K562 (cell line): Measurements from ENCODE around the gene RING1. TPM values are rescaled to one million over a fixed set of nuclear protein-coding genes. Genes with fewer than 3 reads are reported as not detected.

ENCODE experiments used
- ATF1 ChIP-seq, 2 experiments: fragments of 450-650 bp in 1 of 2; IDR thresholded peaks; 2 replicates each; pipeline ENCODE4 v1.6.1; 2016; ENCODE audit warnings: missing compliant biosample characterization in 1 of 2, missing genetic modification characterization in 1 of 2
- DIDO1 ChIP-seq: fragments of 450-650 bp; IDR thresholded peaks from 2 replicates; pipeline ENCODE4 v1.6.1; 2016; ENCODE audit warnings: low read depth, missing biosample characterization, missing genetic modification characterization
- GTF2E2 ChIP-seq: fragments of 200-800 bp; sonication (Bioruptor generic); IDR thresholded peaks from 2 replicates; pipeline ENCODE4 v1.6.1; 2016; ENCODE audit warnings: missing genetic modification characterization, missing compliant biosample characterization
- HDAC2 ChIP-seq: fragments of 450-650 bp; IDR thresholded peaks from 2 replicates; pipeline ENCODE4 v1.6.1; 2016; ENCODE audit warnings: mild to moderate bottlenecking
- HLTF ChIP-seq: fragments of 450-650 bp; IDR thresholded peaks from 2 replicates; pipeline ENCODE4 v1.6.1; 2016
- MCM2 ChIP-seq: fragments of 450-650 bp; IDR thresholded peaks from 2 replicates; pipeline ENCODE4 v1.6.1; 2017; ENCODE audit warnings: low read depth, mild to moderate bottlenecking
- MXI1 ChIP-seq: IDR thresholded peaks from 2 replicates; pipeline ENCODE4 v1.6.1; 2011; ENCODE audit warnings: low read depth, mild to moderate bottlenecking, improper control_type of control experiment, low read length
- NCOA1 ChIP-seq: fragments of 450-650 bp; IDR thresholded peaks from 2 replicates; pipeline ENCODE4 v1.6.1; 2016; ENCODE audit warnings: low read depth
- NFE2L1 ChIP-seq: fragments of 450-650 bp; IDR thresholded peaks from 2 replicates; pipeline ENCODE4 v1.6.1; 2016; ENCODE audit warnings: missing genetic modification characterization, low read depth, mild to moderate bottlenecking, missing compliant biosample characterization, moderate library complexity, borderline replicate concordance
- PHB ChIP-seq: fragments of 250-450 bp; sonication (Bioruptor Pico); IDR thresholded peaks from 2 replicates; pipeline ENCODE4 v1.5.0; 2021
- SP2 ChIP-seq: IDR thresholded peaks from 2 replicates; pipeline ENCODE4 v1.6.1; 2011; ENCODE audit warnings: mild to moderate bottlenecking, low read depth, low read length, moderate library complexity; ENCODE audit not compliant: poor library complexity, severe bottlenecking; ENCODE audit errors: extremely low read depth
- TSC22D4 ChIP-seq: fragments of 450-650 bp; IDR thresholded peaks from 2 replicates; pipeline ENCODE4 v1.6.1; 2016; ENCODE audit warnings: missing genetic modification characterization, missing biosample characterization, control low read depth
- WHSC1 ChIP-seq: IDR thresholded peaks from one replicate; pipeline ENCODE4 v1.6.1; 2012; ENCODE audit warnings: low read length, control low read depth, inconsistent platforms
- ZNF324 ChIP-seq: fragments of 250-450 bp; sonication (Bioruptor Pico); IDR thresholded peaks from 2 replicates; pipeline ENCODE4 v1.4.0; 2020; ENCODE audit warnings: mild to moderate bottlenecking
- ZNF76 ChIP-seq: fragments of 250-450 bp; sonication (Bioruptor Pico); IDR thresholded peaks from 2 replicates; pipeline ENCODE4 v1.4.0; 2020; ENCODE audit warnings: mild to moderate bottlenecking, moderate library complexity, borderline replicate concordance
- ZNF780A ChIP-seq: fragments of 250-450 bp; sonication (Bioruptor Pico); IDR thresholded peaks from 2 replicates; pipeline ENCODE4 v1.5.0; 2021; ENCODE audit warnings: mild to moderate bottlenecking
- polyA plus RNA-seq, 8 experiments: library from polyadenylated mRNA; depleted of rRNA in 4 of 8; stranded (reverse) in 5 of 8; unstranded in 3 of 8; fragments of >200 nt; fragmentation: Nextera tagmentation in 2 of 8; fragmentation: Illumina TruSeq in 1 of 8; extraction: Ambion mirVana in 2 of 8; extraction: Trizol in 1 of 8; gene quantifications; 2 replicates each; pipeline versions ENCODE4 v1.2.1 to v1.2.3, GENCODE V29; 2011 to 2014; ENCODE audit warnings: inconsistent platforms in 1 of 8, missing spikeins in 1 of 8
- total RNA-seq, 7 experiments: library from RNA; depleted of rRNA in 6 of 7; stranded (reverse); fragments of >200 nt in 6 of 7; fragmentation: Illumina TruSeq in 2 of 7; extraction: Trizol in 2 of 7; gene quantifications; 2 replicates each; pipeline versions ENCODE4 v1.2.1 to v1.2.3, GENCODE V29; 2011 to 2021; ENCODE audit warnings: low replicate concordance in 1 of 7
- TF ChIP-seq, protein P1 (sequence below), 2 experiments: fragments of 450-650 bp in 1 of 2; sonication (generic) in 1 of 2; formaldehyde crosslinking in 1 of 2; IDR thresholded peaks in 1 of 2; conservative IDR thresholded peaks in 1 of 2; 2 replicates each; pipeline versions ENCODE4 v1.6.1 to v1.8.1; 2016 to 2023; ENCODE audit warnings: mild to moderate bottlenecking in 2 of 2, moderate library complexity in 2 of 2, inconsistent platforms in 1 of 2, missing genetic modification reagents in 1 of 2
- TF ChIP-seq, protein P2 (sequence below): fragments of 250-450 bp; sonication (Bioruptor Pico); IDR thresholded peaks from 2 replicates; pipeline ENCODE4 v1.5.0; 2021
- TF ChIP-seq, protein P3 (sequence below): fragments of 250-450 bp; sonication (Bioruptor Pico); IDR thresholded peaks from 2 replicates; pipeline ENCODE4 v1.8.0; 2021; ENCODE audit warnings: borderline replicate concordance, mild to moderate bottlenecking, moderate library complexity; ENCODE audit not compliant: poor library complexity, severe bottlenecking
- TF ChIP-seq, protein P4 (sequence below): IDR thresholded peaks from 3 replicates; pipeline ENCODE4 v1.6.1; 2011; ENCODE audit warnings: borderline replicate concordance, mild to moderate bottlenecking, moderate library complexity; ENCODE audit not compliant: insufficient read length; ENCODE audit errors: extremely low read depth
- TF ChIP-seq, protein P5 (sequence below): sonication (generic); formaldehyde crosslinking; IDR thresholded peaks from 2 replicates; pipeline ENCODE4 v1.8.1; 2023; ENCODE audit warnings: mild to moderate bottlenecking, missing genetic modification reagents

Gene RING1
- total and polyA plus RNA-seq, 9 of the 15 experiments (the other 6 are each of a cell fraction or from before 2014, with no cell fraction given), result 4.2 to 59.1 (median 36.9) TPM

DNA sequence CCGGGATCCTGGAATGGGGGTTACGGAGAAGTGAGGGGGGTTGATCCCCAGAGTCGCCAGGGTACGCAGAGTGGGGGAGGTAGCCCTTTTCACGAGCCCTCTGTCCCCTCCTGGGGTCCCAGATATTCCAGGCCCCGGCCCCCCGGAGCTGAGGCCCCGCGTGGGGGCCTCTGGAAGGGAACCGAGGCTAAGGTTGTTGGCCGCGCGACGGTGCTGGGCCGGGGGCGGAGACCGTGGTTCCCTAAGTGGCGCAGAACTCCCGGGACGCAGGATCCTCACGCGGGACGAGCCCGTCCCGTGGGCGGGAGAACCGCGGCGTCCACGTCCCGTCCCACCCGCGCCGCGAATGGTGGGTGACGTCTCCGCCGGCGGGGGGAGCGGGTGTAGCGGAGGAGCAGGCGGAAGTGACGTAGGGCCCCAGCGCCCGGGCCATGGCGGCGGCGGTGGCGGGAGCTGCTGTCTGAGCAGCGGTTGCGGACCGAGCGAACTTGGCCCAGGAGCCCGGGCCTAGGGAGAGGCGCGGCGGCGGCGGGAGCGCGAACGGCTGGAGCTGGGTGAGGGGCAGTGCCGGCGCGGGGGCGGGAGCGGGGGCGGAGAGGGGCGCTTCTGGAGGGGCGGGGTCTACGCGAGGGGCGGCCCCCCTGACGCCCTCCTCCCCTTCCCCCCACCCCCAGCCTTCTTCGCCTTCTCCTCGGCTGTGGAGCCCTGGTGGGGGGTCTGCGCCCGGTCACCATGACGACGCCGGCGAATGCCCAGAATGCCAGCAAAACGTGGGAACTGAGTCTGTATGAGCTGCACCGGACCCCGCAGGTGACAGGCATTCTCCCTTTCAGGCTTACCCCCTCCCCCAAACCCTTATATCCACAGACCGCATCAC is at the start of gene RING1 (continued):
- TF ChIP-seq, protein P1, sequence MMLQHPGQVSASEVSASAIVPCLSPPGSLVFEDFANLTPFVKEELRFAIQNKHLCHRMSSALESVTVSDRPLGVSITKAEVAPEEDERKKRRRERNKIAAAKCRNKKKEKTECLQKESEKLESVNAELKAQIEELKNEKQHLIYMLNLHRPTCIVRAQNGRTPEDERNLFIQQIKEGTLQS (IDR thresholded peaks at IDR 0.05), result peak; percentile 66
- TF ChIP-seq, protein P1 (CRISPR knock-in tag; conservative IDR thresholded peaks at IDR 0.05), result peak; percentile 90
- no peak for TF ChIP-seq MXI1
- TF ChIP-seq PHB (CRISPR knock-in tag), result peak; percentile 69; the same call in 1 of the 2 replicates
- TF ChIP-seq NFE2L1 (tag), result no peak
- TF ChIP-seq DIDO1, result peak; percentile 42; the same call in 1 of the 2 replicates
- TF ChIP-seq GTF2E2 (tag), result peak; percentile 85; the same call in 1 of the 2 replicates
- 0 out of 2 replicates have a peak, but pooled peaks have one; percentile 53 for TF ChIP-seq HLTF
- TF ChIP-seq MCM2, result no peak
- TF ChIP-seq, protein P2, sequence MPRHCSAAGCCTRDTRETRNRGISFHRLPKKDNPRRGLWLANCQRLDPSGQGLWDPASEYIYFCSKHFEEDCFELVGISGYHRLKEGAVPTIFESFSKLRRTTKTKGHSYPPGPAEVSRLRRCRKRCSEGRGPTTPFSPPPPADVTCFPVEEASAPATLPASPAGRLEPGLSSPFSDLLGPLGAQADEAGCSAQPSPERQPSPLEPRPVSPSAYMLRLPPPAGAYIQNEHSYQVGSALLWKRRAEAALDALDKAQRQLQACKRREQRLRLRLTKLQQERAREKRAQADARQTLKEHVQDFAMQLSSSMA, result 0 out of 2 replicates have a peak, but pooled peaks have one; percentile 60
- 0 out of 2 replicates have a peak, but pooled peaks have one; percentile 11 for TF ChIP-seq ZNF780A (CRISPR knock-in tag)
- TF ChIP-seq WHSC1, result no peak
- TF ChIP-seq SP2, result no peak
- TF ChIP-seq HDAC2, result peak; percentile 80
- no peak for TF ChIP-seq ZNF324 (CRISPR knock-in tag)
- no peak for TF ChIP-seq NCOA1
- TF ChIP-seq, protein P3, sequence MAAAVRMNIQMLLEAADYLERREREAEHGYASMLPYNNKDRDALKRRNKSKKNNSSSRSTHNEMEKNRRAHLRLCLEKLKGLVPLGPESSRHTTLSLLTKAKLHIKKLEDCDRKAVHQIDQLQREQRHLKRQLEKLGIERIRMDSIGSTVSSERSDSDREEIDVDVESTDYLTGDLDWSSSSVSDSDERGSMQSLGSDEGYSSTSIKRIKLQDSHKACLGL (CRISPR knock-in tag), result no peak
- no peak for TF ChIP-seq ZNF76 (CRISPR knock-in tag)
- TF ChIP-seq ATF1 (CRISPR knock-in tag; IDR thresholded peaks at IDR 0.05), result peak; percentile 81
- TF ChIP-seq ATF1 (tag; IDR thresholded peaks at IDR 0.05), result peak; percentile 98
- TF ChIP-seq, protein P4, sequence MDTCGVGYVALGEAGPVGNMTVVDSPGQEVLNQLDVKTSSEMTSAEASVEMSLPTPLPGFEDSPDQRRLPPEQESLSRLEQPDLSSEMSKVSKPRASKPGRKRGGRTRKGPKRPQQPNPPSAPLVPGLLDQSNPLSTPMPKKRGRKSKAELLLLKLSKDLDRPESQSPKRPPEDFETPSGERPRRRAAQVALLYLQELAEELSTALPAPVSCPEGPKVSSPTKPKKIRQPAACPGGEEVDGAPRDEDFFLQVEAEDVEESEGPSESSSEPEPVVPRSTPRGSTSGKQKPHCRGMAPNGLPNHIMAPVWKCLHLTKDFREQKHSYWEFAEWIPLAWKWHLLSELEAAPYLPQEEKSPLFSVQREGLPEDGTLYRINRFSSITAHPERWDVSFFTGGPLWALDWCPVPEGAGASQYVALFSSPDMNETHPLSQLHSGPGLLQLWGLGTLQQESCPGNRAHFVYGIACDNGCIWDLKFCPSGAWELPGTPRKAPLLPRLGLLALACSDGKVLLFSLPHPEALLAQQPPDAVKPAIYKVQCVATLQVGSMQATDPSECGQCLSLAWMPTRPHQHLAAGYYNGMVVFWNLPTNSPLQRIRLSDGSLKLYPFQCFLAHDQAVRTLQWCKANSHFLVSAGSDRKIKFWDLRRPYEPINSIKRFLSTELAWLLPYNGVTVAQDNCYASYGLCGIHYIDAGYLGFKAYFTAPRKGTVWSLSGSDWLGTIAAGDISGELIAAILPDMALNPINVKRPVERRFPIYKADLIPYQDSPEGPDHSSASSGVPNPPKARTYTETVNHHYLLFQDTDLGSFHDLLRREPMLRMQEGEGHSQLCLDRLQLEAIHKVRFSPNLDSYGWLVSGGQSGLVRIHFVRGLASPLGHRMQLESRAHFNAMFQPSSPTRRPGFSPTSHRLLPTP, result no peak
- TF ChIP-seq, protein P5, sequence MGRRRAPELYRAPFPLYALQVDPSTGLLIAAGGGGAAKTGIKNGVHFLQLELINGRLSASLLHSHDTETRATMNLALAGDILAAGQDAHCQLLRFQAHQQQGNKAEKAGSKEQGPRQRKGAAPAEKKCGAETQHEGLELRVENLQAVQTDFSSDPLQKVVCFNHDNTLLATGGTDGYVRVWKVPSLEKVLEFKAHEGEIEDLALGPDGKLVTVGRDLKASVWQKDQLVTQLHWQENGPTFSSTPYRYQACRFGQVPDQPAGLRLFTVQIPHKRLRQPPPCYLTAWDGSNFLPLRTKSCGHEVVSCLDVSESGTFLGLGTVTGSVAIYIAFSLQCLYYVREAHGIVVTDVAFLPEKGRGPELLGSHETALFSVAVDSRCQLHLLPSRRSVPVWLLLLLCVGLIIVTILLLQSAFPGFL, result no peak
- no peak for TF ChIP-seq TSC22D4
